CD14-positive monocyte (primary cell): ENCODE measurements around the gene SULT1A2. TPM values are rescaled to one million over a fixed set of nuclear protein-coding genes. Genes with fewer than 3 reads are reported as not detected.
"Not testable (repeated sequence)": the region's sequence is repeated elsewhere in the genome, so short reads cannot be mapped to it uniquely, and the experiment has no call there.

Source experiments
- DNase-seq, 3 donors: peaks; one replicate each; pipeline ENCODE4 v3.0.0-alpha.2; 2011 to 2022
- H2AFZ ChIP-seq: 2 replicates; pipeline ENCODE4 v1.6.0; 2012; ENCODE audit warnings: mild to moderate bottlenecking, low read depth, low read length, inconsistent platforms; ENCODE audit not compliant: insufficient read depth, poor library complexity, severe bottlenecking
- H3K27ac ChIP-seq, 2 donors: 1 replicate in 1 of 2; 2 replicates in 1 of 2; pipeline ENCODE4 v1.5.1; 2012 to 2013; ENCODE audit warnings: low read length in 2 of 2, control low read depth in 1 of 2, inconsistent platforms in 1 of 2, low read depth in 1 of 2, mild to moderate bottlenecking in 1 of 2
- H3K27me3 ChIP-seq, 2 donors: one replicate each; pipeline versions ENCODE4 v1.6.0 to v1.6.1; 2011 to 2013; ENCODE audit warnings: low read length in 2 of 2; ENCODE audit not compliant: control insufficient read depth in 2 of 2, insufficient read depth in 2 of 2
- H3K36me3 ChIP-seq, 2 donors: replicated peaks in 1 of 2; 1 replicate in 1 of 2; 2 replicates in 1 of 2; pipeline versions ENCODE4 v1.5.1 to v1.6.1; 2012 to 2013; ENCODE audit warnings: low read length in 2 of 2, control low read depth in 1 of 2, inconsistent platforms in 1 of 2, mild to moderate bottlenecking in 1 of 2; ENCODE audit not compliant: insufficient read depth in 2 of 2, control insufficient read depth in 1 of 2
- H3K4me1 ChIP-seq, 2 donors: 1 replicate in 1 of 2; 2 replicates in 1 of 2; pipeline versions ENCODE4 v1.5.1 to v1.6.1; 2012 to 2013; ENCODE audit warnings: low read length in 2 of 2, control low read depth in 1 of 2, inconsistent platforms in 1 of 2, mild to moderate bottlenecking in 1 of 2, moderate library complexity in 1 of 2; ENCODE audit not compliant: insufficient read depth in 2 of 2, control insufficient read depth in 1 of 2
- H3K4me2 ChIP-seq: replicated peaks from 2 replicates; pipeline ENCODE3; 2012; ENCODE audit warnings: low read length, moderate library complexity, mild to moderate bottlenecking; ENCODE audit not compliant: poor library complexity, severe bottlenecking; ENCODE audit errors: extremely low read depth
- H3K4me3 ChIP-seq, 3 experiments: fragments of 200-600 bp in 1 of 3; sonication (generic) in 1 of 3; replicated peaks in 1 of 3; 1 replicate in 2 of 3; 2 replicates in 1 of 3; pipeline ENCODE4 v1.5.1; 2011 to 2013; ENCODE audit warnings: low read length in 3 of 3, mild to moderate bottlenecking in 3 of 3, control low read depth in 2 of 3, low read depth in 2 of 3, inconsistent platforms in 1 of 3, moderate library complexity in 1 of 3
- H3K79me2 ChIP-seq: 2 replicates; pipeline ENCODE4 v1.6.0; 2012; ENCODE audit warnings: mild to moderate bottlenecking, control low read depth, inconsistent platforms, low read length, moderate library complexity; ENCODE audit not compliant: insufficient read depth
- H3K9ac ChIP-seq: 2 replicates; pipeline ENCODE4 v1.6.0; 2017; ENCODE audit warnings: low read length, mild to moderate bottlenecking; ENCODE audit not compliant: insufficient read depth, poor library complexity, severe bottlenecking
- H3K9me3 ChIP-seq, 2 donors: replicated peaks in 1 of 2; 1 replicate in 1 of 2; 2 replicates in 1 of 2; pipeline versions ENCODE4 v1.5.1 to v1.6.1; 2012 to 2013; ENCODE audit warnings: low read length in 2 of 2, control low read depth in 1 of 2; ENCODE audit not compliant: control insufficient read depth in 1 of 2, insufficient read depth in 1 of 2
- H4K20me1 ChIP-seq: 2 replicates; pipeline ENCODE4 v1.6.0; 2012; ENCODE audit warnings: mild to moderate bottlenecking, low read length, control low read depth, moderate library complexity; ENCODE audit not compliant: insufficient read depth
- H3K27ac Mint-ChIP-seq, 7 donors: one replicate each; pipeline ENCODE4 v1.8.0; 2020; ENCODE audit warnings: mild to moderate bottlenecking in 7 of 7, mixed read lengths in 7 of 7, moderate library complexity in 6 of 7, inconsistent platforms in 2 of 7
- H3K27me3 Mint-ChIP-seq, 3 donors: one replicate each; pipeline ENCODE4 v1.8.0; 2021 to 2022; ENCODE audit warnings: low read depth in 3 of 3, mild to moderate bottlenecking in 3 of 3, mixed read lengths in 3 of 3, moderate library complexity in 3 of 3, inconsistent platforms in 1 of 3
- H3K36me3 Mint-ChIP-seq, 2 donors: one replicate each; pipeline ENCODE4 v1.8.0; 2020; ENCODE audit warnings: mixed read lengths in 2 of 2, inconsistent platforms in 1 of 2, mild to moderate bottlenecking in 1 of 2
- H3K4me1 Mint-ChIP-seq: one replicate; pipeline ENCODE4 v1.8.0; 2020; ENCODE audit warnings: mild to moderate bottlenecking, mixed read lengths
- H3K4me3 Mint-ChIP-seq, 2 donors: one replicate each; pipeline ENCODE4 v1.8.0; 2020; ENCODE audit warnings: mild to moderate bottlenecking in 2 of 2, mixed read lengths in 2 of 2, moderate library complexity in 1 of 2
- H3K9me3 Mint-ChIP-seq, 7 donors: one replicate each; pipeline ENCODE4 v1.8.0; 2020 to 2022; ENCODE audit warnings: mixed read lengths in 7 of 7, mild to moderate bottlenecking in 6 of 7, moderate library complexity in 6 of 7, inconsistent platforms in 2 of 7
- CTCF ChIP-seq: fragments of 200-600 bp; IDR thresholded peaks from one replicate; pipeline ENCODE4 v1.8.0; 2022; ENCODE audit warnings: antibody characterized with exemption, mild to moderate bottlenecking
- WGBS: methylation state at CpG from one replicate; pipeline ENCODE4 v1.1.5; 2013; ENCODE audit warnings: missing lambda C conversion rate; ENCODE audit not compliant: insufficient coverage; 5-methylcytosine and 5-hydroxymethylcytosine counted together
- intact Hi-C, 2 donors: fragments of 100-400 bp; cut with micrococcal nuclease; formaldehyde crosslinking; loops; one replicate each; pipeline versions ENCODE4 v1.15.0 to v1.15.1; 2023
- polyA plus RNA-seq, 3 donors: library from polyadenylated mRNA; depleted of rRNA in 1 of 3; unstranded in 2 of 3; stranded (reverse) in 1 of 3; fragments of 300-500 nt in 2 of 3; fragments of >200 nt in 1 of 3; fragmentation: Illumina TruSeq in 2 of 3; gene quantifications; 1 replicate in 2 of 3; 2 replicates in 1 of 3; pipeline ENCODE4 v1.2.3, GENCODE V29; 2012 to 2021

The SULT1A2 gene
- polyA plus RNA-seq, 3 donors: 1.1 to 4.6 TPM; not detected in 1

GRCh38 chr16:28596115-28596630, 677 bp downstream of the SULT1A2 start:
- intact Hi-C loops: no loop called here
- no peak for DNase-seq
- Histone ChIP-seq H2AFZ (no peak overlapping the region), H3K79me2 (no peaks in the 10 kb centered on the region), H3K27ac (no peak overlapping the region), H3K36me3 (peaks cover 11 to 14% of the 10 kb centered on the region in 2 donors), H3K4me3 (no peak overlapping the region), H3K9me3 (no peaks in the 10 kb centered on the region), H3K9ac (no peak overlapping the region), H3K4me2 (no peak overlapping the region), H3K27me3 (no peaks in the 10 kb centered on the region), H4K20me1 (no peaks in the 10 kb centered on the region), H3K4me1 (peaks cover 21 to 22% of the 10 kb centered on the region in 2 donors)
- H3K9me3 Mint-ChIP-seq: no peaks in the 10 kb centered on the region
- peaks cover 20 to 21% of the 10 kb centered on the region in 2 donors for H3K36me3 Mint-ChIP-seq
- H3K4me3 Mint-ChIP-seq: no peak overlapping the region
- peaks cover 21% of the 10 kb centered on the region for H3K4me1 Mint-ChIP-seq
- WGBS: 55% methylated on average over 7 of the region's 8 CpGs
- H3K27me3 Mint-ChIP-seq: peaks cover 0 to 3% (median 0%) of the 10 kb centered on the region in 3 donors
- H3K27ac Mint-ChIP-seq: peak overlapping the region in 1 of 7 donors; percentile 35
- no peak for TF ChIP-seq CTCF

- H3K27ac ChIP-seq, H3K4me3 Mint-ChIP-seq, DNase-seq, H3K9me3 Mint-ChIP-seq, intact Hi-C loops, H3K27me3 Mint-ChIP-seq, H3K79me2 ChIP-seq, H3K4me3 ChIP-seq, H3K9ac ChIP-seq, H3K27ac Mint-ChIP-seq, H3K9me3 ChIP-seq, H4K20me1 ChIP-seq, H3K27me3 ChIP-seq, H3K4me2 ChIP-seq, H2AFZ ChIP-seq: not testable (repeated sequence)
- Histone ChIP-seq H3K4me1 (peaks cover 21 to 22% of the 10 kb centered on the region in 2 donors), H3K36me3 (peaks cover 18 to 21% of the 10 kb centered on the region in 2 donors)
- 100% methylated on average over 1 of the region's 6 CpGs for WGBS
- H3K36me3 Mint-ChIP-seq: peaks cover 27 to 28% of the 10 kb centered on the region in 2 donors
- H3K4me1 Mint-ChIP-seq: peaks cover 19% of the 10 kb centered on the region
These were observed 1.4 kb downstream of the SULT1A2 start for GRCh38 chr16:28595451-28595850.
